Measurements from ENCODE around the gene KCNK3.
A peak's percentile ranks its signal among the peaks of the same experiment; 100 is the strongest.

DNA sequence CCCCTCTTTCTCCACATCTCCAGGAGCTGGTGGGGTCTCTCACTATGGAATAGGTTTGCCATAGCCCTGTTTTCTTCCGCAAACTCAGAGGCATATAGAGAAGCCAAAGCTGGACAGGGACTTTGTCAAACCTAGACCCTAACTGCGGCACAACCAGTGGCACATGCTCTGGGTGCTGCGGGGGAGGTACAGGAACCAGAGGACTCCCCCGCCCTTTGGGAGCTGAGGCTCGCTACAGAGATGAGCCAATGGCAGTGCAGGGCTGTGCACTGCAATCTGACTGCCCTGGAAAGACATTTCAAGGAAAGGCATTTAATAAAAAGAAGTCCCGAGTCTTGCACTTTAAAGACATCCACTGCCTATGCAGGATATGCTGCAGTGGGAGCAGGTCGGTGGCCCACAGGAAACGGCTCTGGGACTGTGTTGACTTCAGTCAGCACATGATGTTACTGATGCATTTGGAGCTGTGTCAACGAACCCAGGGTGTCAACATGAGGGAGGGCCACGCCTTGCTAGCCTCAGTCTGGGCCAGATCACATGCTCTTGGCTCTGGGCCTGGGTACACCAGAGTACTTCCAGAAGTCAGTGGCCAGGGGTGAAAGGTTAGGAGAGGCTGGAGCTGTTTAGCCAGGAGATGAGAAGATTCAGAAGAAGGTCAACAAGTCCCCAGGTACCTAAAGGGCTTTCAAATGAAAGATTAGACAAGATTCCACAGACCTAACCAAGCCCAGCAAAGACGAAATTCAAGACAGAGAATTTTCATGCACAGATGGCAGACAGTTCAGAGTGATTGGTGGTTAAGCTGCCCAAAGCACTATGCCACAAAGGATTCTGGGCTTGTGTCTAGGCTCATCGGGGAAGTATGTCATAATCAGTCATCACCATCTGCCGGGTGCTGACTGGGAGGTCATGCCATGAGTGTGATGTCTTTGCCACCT lies 79.8 kb downstream of the KCNK3 start:
- TF ChIP-seq CTCF (IDR thresholded peaks at IDR 0.05) (no peak), POLR2A (IDR thresholded peaks at IDR 0.05) (peak in 1 of 2 donors; percentile 31)
